GM21723 (cell line): ENCODE measurements around the gene TMEM168.

ENCODE experiments used
- ATAC-seq: cut with Tn5 transposase; IDR thresholded peaks from one replicate; pipeline ENCODE4 v1.9.1; 2021; ENCODE audit warnings: mild to moderate bottlenecking, moderate library complexity; ENCODE audit not compliant: unreplicated experiment

The TMEM168 gene

DNA sequence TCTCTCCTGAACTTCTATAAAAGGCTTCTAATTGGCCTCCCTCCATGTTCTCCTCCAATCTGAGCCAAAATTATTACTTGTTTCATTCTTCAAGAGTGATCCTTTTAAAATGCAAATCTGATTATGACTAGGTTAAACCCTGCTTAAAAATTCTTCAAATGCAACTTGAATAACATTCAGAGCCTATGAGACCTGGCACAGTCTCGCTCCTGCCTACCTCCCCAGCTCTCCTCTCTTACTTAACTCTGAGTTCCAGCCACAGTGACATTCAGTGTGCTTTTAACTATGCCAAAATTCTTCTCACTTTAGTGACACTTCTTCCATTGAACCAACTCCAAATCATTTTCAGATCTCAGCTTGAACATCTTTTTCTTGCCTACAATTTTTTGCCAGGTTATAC, 68.8 kb downstream of the TMEM168 start:
- ATAC-seq = no peak

DNA sequence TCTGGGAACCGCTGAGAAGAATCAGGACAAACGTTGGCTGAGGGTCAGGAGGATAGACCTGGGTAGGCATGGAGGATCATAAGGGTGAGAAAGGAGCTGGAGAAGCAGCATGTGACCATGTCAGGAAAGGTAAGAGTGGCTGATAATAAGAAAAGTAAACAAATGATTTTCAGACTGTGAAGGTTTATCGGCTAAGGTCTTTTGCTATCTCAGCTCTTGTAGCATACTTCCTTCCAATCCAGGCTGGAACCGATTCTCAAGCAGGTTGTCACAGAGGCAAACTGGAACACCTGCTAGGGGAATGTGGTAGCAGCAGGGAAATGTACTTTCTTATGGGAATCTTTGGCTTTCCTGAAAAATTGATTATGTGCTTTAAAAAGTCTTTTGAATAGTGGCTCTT, 74.7 kb downstream of the TMEM168 start:
- ATAC-seq = no peak

- ATAC-seq = no peak
Observed at GRCh38 chr7:112714917-112715316, 75.3 kb downstream of the TMEM168 start.
